ENCODE results near the gene PDF.
A peak's percentile ranks its signal among the peaks of the same experiment; 100 is the strongest.

PDF gene

DNA sequence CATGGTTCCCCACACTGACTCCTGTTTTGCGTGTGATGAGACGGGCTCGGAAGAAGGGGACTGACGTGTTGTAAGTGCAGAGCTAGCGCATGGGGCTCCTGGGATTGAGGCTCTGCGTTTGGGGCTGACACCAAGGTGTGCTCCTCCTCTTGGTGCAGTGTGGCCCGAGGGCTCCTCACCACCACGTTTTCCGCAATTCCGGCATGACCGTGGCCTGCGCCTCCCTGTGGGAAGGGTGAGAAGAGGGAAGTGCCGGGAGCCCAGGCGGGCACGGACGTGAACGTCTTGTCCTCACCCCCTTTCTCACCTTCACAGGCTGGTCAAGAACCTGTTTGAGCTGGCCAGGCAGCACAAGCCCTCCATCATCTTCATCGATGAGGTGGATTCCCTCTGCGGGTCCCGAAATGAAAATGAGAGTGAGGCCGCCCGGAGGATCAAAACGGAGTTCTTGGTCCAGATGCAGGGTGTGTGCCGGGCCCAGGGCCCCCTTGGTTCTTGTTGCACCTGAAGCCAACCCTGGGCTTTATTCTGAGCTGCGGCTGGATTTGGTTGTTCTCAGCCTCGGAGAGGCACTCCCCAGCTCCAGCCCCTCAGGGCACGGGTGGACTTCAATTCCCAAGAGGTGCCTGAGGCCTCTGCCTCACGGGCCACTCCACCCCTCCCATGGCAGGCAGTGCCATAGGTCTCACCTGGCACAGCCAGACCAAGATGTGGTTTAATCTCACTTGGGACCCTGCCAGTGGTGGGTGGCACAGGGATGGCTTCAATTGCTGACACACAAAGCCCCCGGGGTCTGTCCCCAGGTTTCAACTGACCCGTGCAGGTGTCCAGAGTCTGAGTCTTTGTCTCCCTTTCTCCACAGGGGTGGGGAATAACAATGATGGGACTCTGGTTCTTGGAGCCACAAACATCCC, 10.3 kb downstream of the PDF start:
- Histone ChIP-seq H3K23ac (ENCODE audit: low read length in 2 of 2) (no peak overlapping the region), H2BK5ac (ENCODE audit: low read depth, low read length, poor library complexity, severe bottlenecking) (no peak overlapping the region), H2BK15ac (ENCODE audit: low read depth, poor library complexity, severe bottlenecking) (no peak overlapping the region), H3K9ac (ENCODE audit: low read length) (no peak overlapping the region), H3K4me1 (ENCODE audit: control insufficient read depth, insufficient read depth, low read depth, low read length) (peaks cover 9% of the 10 kb centered on the region), H3K27ac (ENCODE audit: low read length, poor library complexity, severe bottlenecking) (no peak overlapping the region), H3K4me2 (ENCODE audit: low read length, poor library complexity, severe bottlenecking) (no peak overlapping the region), H3K79me1 (replicated peaks; ENCODE audit: low read length, poor library complexity, severe bottlenecking) (peaks cover 52% of the 10 kb centered on the region), H3K4me3 (ENCODE audit: insufficient read depth in 1 of 2, low read depth in 1 of 2, low read length in 2 of 2) (no peak overlapping the region), H3K18ac (ENCODE audit: low read depth in 1 of 2, low read length in 2 of 2) (no peak overlapping the region), H3K4ac (ENCODE audit: low read depth in 1 of 2, low read length in 2 of 2) (no peak overlapping the region), H3K27me3 (ENCODE audit: control insufficient read depth in 1 of 2, insufficient read depth in 1 of 2, low read length in 2 of 2) (no peaks in the 10 kb centered on the region), H4K8ac (ENCODE audit: low read length) (no peak overlapping the region), H2AK5ac (ENCODE audit: low read length, severe bottlenecking) (no peak overlapping the region), H2BK12ac (ENCODE audit: low read length in 2 of 2) (no peak overlapping the region), H2AFZ (ENCODE audit: low read depth, low read length) (no peak overlapping the region), H4K91ac (ENCODE audit: low read length) (no peak overlapping the region), H3K36me3 (ENCODE audit: control insufficient read depth in 1 of 2, insufficient read depth in 2 of 2, low read depth in 1 of 2, low read length in 2 of 2) (peaks cover 93 to 95% of the 10 kb centered on the region in 2 experiments), H3K9me3 (ENCODE audit: control insufficient read depth, low read length) (no peaks in the 10 kb centered on the region), H2BK120ac (ENCODE audit: low read depth, low read length) (no peak overlapping the region), H3K14ac (ENCODE audit: low read length in 2 of 2) (no peak overlapping the region)
- no peak for DNase-seq
- 95% methylated on average over 27 of the region's 30 CpGs for WGBS

DNA sequence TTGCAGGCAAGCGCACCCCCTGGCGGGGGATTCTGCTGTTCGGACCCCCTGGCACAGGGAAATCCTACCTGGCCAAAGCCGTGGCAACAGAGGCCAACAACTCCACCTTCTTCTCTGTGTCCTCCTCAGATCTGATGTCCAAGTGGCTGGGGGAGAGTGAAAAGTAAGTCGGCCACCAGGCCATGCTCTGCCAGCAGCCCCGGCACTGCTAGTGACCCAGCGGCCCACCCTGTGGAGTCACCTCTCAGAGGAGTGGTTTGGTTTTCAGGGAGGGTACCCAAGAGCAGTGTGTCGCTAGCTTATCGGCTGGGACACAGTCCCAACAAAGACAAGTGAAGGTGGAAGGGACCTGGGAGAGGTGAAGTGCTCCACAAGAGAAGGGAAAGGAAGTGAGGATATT, 11.0 kb downstream of the PDF start:
- no peak overlapping the region for H2BK120ac ChIP-seq (ENCODE audit: low read depth, low read length)
- no peak overlapping the region for H4K91ac ChIP-seq (ENCODE audit: low read length)
- no peak overlapping the region for H2BK15ac ChIP-seq (ENCODE audit: low read depth, poor library complexity, severe bottlenecking)
- H2AK5ac ChIP-seq (ENCODE audit: low read length, severe bottlenecking): no peak overlapping the region
- H3K79me1 ChIP-seq (replicated peaks; ENCODE audit: low read length, poor library complexity, severe bottlenecking): peaks cover 56% of the 10 kb centered on the region
- no peak overlapping the region for H3K4me3 ChIP-seq (ENCODE audit: insufficient read depth in 1 of 2, low read depth in 1 of 2, low read length in 2 of 2)
- H4K8ac ChIP-seq (ENCODE audit: low read length): no peak overlapping the region
- no peak overlapping the region for H3K14ac ChIP-seq (ENCODE audit: low read length in 2 of 2)
- no peak overlapping the region for H3K4me2 ChIP-seq (ENCODE audit: low read length, poor library complexity, severe bottlenecking)
- H3K9me3 ChIP-seq (ENCODE audit: control insufficient read depth, low read length): no peaks in the 10 kb centered on the region
- no peak overlapping the region for H3K9ac ChIP-seq (ENCODE audit: low read length)
- H3K4ac ChIP-seq (ENCODE audit: low read depth in 1 of 2, low read length in 2 of 2): no peak overlapping the region
- WGBS: 97% methylated on average over 8 of the region's 9 CpGs
- no peak overlapping the region for H2BK5ac ChIP-seq (ENCODE audit: low read depth, low read length, poor library complexity, severe bottlenecking)
- H3K4me1 ChIP-seq (ENCODE audit: control insufficient read depth, insufficient read depth, low read depth, low read length): peaks cover 9% of the 10 kb centered on the region
- no peak overlapping the region for H2BK12ac ChIP-seq (ENCODE audit: low read length in 2 of 2)
- H3K23ac ChIP-seq (ENCODE audit: low read length in 2 of 2): no peak overlapping the region
- no peak for DNase-seq
- no peak overlapping the region for H3K27ac ChIP-seq (ENCODE audit: low read length, poor library complexity, severe bottlenecking)
- no peaks in the 10 kb centered on the region for H3K27me3 ChIP-seq (ENCODE audit: control insufficient read depth in 1 of 2, insufficient read depth in 1 of 2, low read length in 2 of 2)
- no peak overlapping the region for H3K18ac ChIP-seq (ENCODE audit: low read depth in 1 of 2, low read length in 2 of 2)
- no peak overlapping the region for H2AFZ ChIP-seq (ENCODE audit: low read depth, low read length)
- peaks cover 92 to 94% of the 10 kb centered on the region in 2 experiments for H3K36me3 ChIP-seq (ENCODE audit: control insufficient read depth in 1 of 2, insufficient read depth in 2 of 2, low read depth in 1 of 2, low read length in 2 of 2)

DNA sequence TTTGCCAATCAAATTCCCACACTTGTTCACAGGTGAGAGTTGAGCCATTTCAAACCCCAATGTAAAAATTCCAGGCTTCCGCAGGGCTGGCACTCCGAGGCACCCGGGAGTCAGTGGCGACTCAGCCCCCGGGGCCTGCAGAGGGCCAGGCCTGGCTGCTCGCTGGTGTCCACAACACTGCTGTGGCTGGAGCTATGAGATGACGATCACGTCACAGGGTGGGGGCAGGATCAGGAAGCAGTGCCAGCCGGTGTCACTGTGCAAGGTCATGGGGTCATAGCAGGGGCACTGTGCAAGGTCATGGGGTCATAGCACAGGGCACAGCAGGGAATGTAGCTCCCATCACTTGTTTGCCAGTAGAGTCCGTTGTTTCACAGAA, 11.5 kb downstream of the PDF start:
- Histone ChIP-seq H3K4me3 (ENCODE audit: insufficient read depth in 1 of 2, low read depth in 1 of 2, low read length in 2 of 2) (peak overlapping the region in 1 of 2 experiments; percentile 7), H3K4ac (ENCODE audit: low read depth in 1 of 2, low read length in 2 of 2) (peak overlapping the region in 1 of 2 experiments; percentile 17), H4K8ac (ENCODE audit: low read length) (no peak overlapping the region), H2BK12ac (ENCODE audit: low read length in 2 of 2) (peak overlapping the region in 1 of 2 experiments; percentile 25), H3K23ac (ENCODE audit: low read length in 2 of 2) (no peak overlapping the region), H2AFZ (ENCODE audit: low read depth, low read length) (no peak overlapping the region), H3K79me1 (replicated peaks; ENCODE audit: low read length, poor library complexity, severe bottlenecking) (peaks cover 53% of the 10 kb centered on the region), H2BK5ac (ENCODE audit: low read depth, low read length, poor library complexity, severe bottlenecking) (no peak overlapping the region), H3K4me1 (ENCODE audit: control insufficient read depth, insufficient read depth, low read depth, low read length) (peaks cover 5% of the 10 kb centered on the region), H3K36me3 (ENCODE audit: control insufficient read depth in 1 of 2, insufficient read depth in 2 of 2, low read depth in 1 of 2, low read length in 2 of 2) (peaks cover 90 to 93% of the 10 kb centered on the region in 2 experiments), H3K9me3 (ENCODE audit: control insufficient read depth, low read length) (no peaks in the 10 kb centered on the region), H3K4me2 (ENCODE audit: low read length, poor library complexity, severe bottlenecking) (no peak overlapping the region), H3K14ac (ENCODE audit: low read length in 2 of 2) (no peak overlapping the region), H3K27me3 (ENCODE audit: control insufficient read depth in 1 of 2, insufficient read depth in 1 of 2, low read length in 2 of 2) (no peaks in the 10 kb centered on the region), H3K9ac (ENCODE audit: low read length) (no peak overlapping the region), H3K18ac (ENCODE audit: low read depth in 1 of 2, low read length in 2 of 2) (no peak overlapping the region), H4K91ac (ENCODE audit: low read length) (peak overlapping the region; percentile 22), H3K27ac (ENCODE audit: low read length, poor library complexity, severe bottlenecking) (no peak overlapping the region), H2BK120ac (ENCODE audit: low read depth, low read length) (no peak overlapping the region), H2AK5ac (ENCODE audit: low read length, severe bottlenecking) (no peak overlapping the region), H2BK15ac (ENCODE audit: low read depth, poor library complexity, severe bottlenecking) (no peak overlapping the region)
- no peak for DNase-seq
- WGBS: 95% methylated on average over 10 of the region's 10 CpGs

DNA sequence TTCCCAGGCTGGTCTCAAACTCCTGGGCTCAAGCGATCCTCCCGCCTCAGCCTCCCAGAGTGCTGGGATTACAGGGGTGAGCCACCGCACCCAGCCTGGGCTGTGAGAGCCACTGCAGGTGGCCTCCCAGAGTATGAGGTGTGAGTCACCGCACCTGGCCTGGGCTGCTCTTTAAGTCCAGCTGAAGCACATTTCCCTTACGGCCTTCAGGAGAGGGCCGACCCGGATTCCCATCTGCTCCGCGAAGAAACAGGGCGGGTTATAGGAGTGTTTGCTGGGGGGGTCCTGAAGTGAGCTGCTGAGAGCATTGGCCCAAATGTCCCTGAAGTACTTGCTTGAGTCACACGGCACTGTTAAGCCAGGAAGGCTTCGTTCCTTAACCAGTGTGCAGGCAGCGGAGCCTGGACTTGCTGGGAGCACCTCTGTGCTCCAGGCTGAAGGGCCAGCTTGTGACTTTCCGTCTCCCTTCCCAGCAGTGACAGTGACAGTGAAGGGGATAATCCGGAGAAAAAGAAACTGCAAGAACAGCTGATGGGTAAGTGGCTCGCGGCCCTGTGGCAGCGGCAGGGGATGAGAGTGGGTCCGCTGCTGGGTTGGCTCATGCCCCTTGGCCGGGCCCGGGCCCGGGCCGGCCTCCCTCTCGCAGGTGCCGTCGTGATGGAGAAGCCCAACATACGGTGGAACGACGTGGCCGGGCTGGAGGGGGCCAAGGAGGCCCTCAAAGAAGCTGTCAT, 12.0 kb downstream of the PDF start:
- H3K4me1 ChIP-seq (ENCODE audit: control insufficient read depth, insufficient read depth, low read depth, low read length): peaks cover 3% of the 10 kb centered on the region
- no peak overlapping the region for H3K18ac ChIP-seq (ENCODE audit: low read depth in 1 of 2, low read length in 2 of 2)
- H3K36me3 ChIP-seq (ENCODE audit: control insufficient read depth in 1 of 2, insufficient read depth in 2 of 2, low read depth in 1 of 2, low read length in 2 of 2): peaks cover 90 to 91% of the 10 kb centered on the region in 2 experiments
- no peak overlapping the region for H3K14ac ChIP-seq (ENCODE audit: low read length in 2 of 2)
- no peak overlapping the region for H2AFZ ChIP-seq (ENCODE audit: low read depth, low read length)
- H3K79me1 ChIP-seq (replicated peaks; ENCODE audit: low read length, poor library complexity, severe bottlenecking): peaks cover 51% of the 10 kb centered on the region
- no peak overlapping the region for H4K8ac ChIP-seq (ENCODE audit: low read length)
- H3K4ac ChIP-seq (ENCODE audit: low read depth in 1 of 2, low read length in 2 of 2): no peak overlapping the region
- H2BK12ac ChIP-seq (ENCODE audit: low read length in 2 of 2): no peak overlapping the region
- H3K23ac ChIP-seq (ENCODE audit: low read length in 2 of 2): no peak overlapping the region
- H4K91ac ChIP-seq (ENCODE audit: low read length): no peak overlapping the region
- no peaks in the 10 kb centered on the region for H3K27me3 ChIP-seq (ENCODE audit: control insufficient read depth in 1 of 2, insufficient read depth in 1 of 2, low read length in 2 of 2)
- H3K27ac ChIP-seq (ENCODE audit: low read length, poor library complexity, severe bottlenecking): no peak overlapping the region
- no peak overlapping the region for H2BK5ac ChIP-seq (ENCODE audit: low read depth, low read length, poor library complexity, severe bottlenecking)
- WGBS: 96% methylated on average over 30 of the region's 30 CpGs
- no peak overlapping the region for H2BK15ac ChIP-seq (ENCODE audit: low read depth, poor library complexity, severe bottlenecking)
- H3K4me2 ChIP-seq (ENCODE audit: low read length, poor library complexity, severe bottlenecking): no peak overlapping the region
- no peak overlapping the region for H2BK120ac ChIP-seq (ENCODE audit: low read depth, low read length)
- no peaks in the 10 kb centered on the region for H3K9me3 ChIP-seq (ENCODE audit: control insufficient read depth, low read length)
- no peak overlapping the region for H2AK5ac ChIP-seq (ENCODE audit: low read length, severe bottlenecking)
- H3K9ac ChIP-seq (ENCODE audit: low read length): no peak overlapping the region
- no peak for DNase-seq
- no peak overlapping the region for H3K4me3 ChIP-seq (ENCODE audit: insufficient read depth in 1 of 2, low read depth in 1 of 2, low read length in 2 of 2)
